Adipocyte (in vitro differentiated cells): ENCODE results near the gene NID1.

Experiments used
- DNase-seq: peaks from one replicate; pipeline ENCODE4 v3.0.0-alpha.2; 2015; ENCODE audit warnings: low read depth
- H3K27me3 ChIP-seq: replicated peaks from 2 replicates; pipeline ENCODE4 v1.7.0; 2013; ENCODE audit warnings: mild to moderate bottlenecking, low read length, moderate library complexity; ENCODE audit not compliant: control insufficient read depth, insufficient read depth
- H3K36me3 ChIP-seq: 2 replicates; pipeline ENCODE4 v1.7.0; 2013; ENCODE audit warnings: low read length, mild to moderate bottlenecking, moderate library complexity; ENCODE audit not compliant: control insufficient read depth, insufficient read depth, severe bottlenecking
- H3K4me1 ChIP-seq: 2 replicates; pipeline ENCODE4 v1.7.0; 2013; ENCODE audit warnings: mild to moderate bottlenecking, low read length, moderate library complexity; ENCODE audit not compliant: control insufficient read depth, insufficient read depth
- H3K4me3 ChIP-seq: 2 replicates; pipeline ENCODE4 v1.7.0; 2013; ENCODE audit warnings: mild to moderate bottlenecking, low read length, moderate library complexity
- H3K9ac ChIP-seq: 2 replicates; pipeline ENCODE4 v1.7.0; 2013; ENCODE audit warnings: mild to moderate bottlenecking, low read length, moderate library complexity
- H3K9me3 ChIP-seq: 2 replicates; pipeline ENCODE4 v1.7.0; 2013; ENCODE audit warnings: mild to moderate bottlenecking, low read length, moderate library complexity; ENCODE audit not compliant: control insufficient read depth

NID1 gene

GRCh38 chr1:236063551-236063918 is 1.4 kb downstream of the NID1 start:
- DNase-seq, result no peak
- Histone ChIP-seq H3K9me3 (no peaks in the 10 kb centered on the region), H3K36me3 (peaks cover 21% of the 10 kb centered on the region), H3K4me3 (peak overlapping the region; percentile 95), H3K27me3 (no peaks in the 10 kb centered on the region), H3K4me1 (peaks cover 57% of the 10 kb centered on the region), H3K9ac (peak overlapping the region; percentile 97)

GRCh38 chr1:236060286-236060685 is 4.6 kb downstream of the NID1 start:
- H3K36me3 ChIP-seq, result peaks cover 33% of the 10 kb centered on the region
- DNase-seq, result no peak
- peaks cover 59% of the 10 kb centered on the region for H3K4me1 ChIP-seq
- H3K9ac ChIP-seq, result no peak overlapping the region
- no peak overlapping the region for H3K4me3 ChIP-seq
- no peaks in the 10 kb centered on the region for H3K9me3 ChIP-seq
- no peaks in the 10 kb centered on the region for H3K27me3 ChIP-seq

GRCh38 chr1:236059011-236059410 is 5.9 kb downstream of the NID1 start:
- Histone ChIP-seq H3K9me3 (no peaks in the 10 kb centered on the region), H3K4me1 (peaks cover 59% of the 10 kb centered on the region), H3K9ac (peak overlapping the region; percentile 82), H3K36me3 (peaks cover 33% of the 10 kb centered on the region), H3K27me3 (no peaks in the 10 kb centered on the region), H3K4me3 (peak overlapping the region; percentile 75)
- DNase-seq, result no peak

DNA sequence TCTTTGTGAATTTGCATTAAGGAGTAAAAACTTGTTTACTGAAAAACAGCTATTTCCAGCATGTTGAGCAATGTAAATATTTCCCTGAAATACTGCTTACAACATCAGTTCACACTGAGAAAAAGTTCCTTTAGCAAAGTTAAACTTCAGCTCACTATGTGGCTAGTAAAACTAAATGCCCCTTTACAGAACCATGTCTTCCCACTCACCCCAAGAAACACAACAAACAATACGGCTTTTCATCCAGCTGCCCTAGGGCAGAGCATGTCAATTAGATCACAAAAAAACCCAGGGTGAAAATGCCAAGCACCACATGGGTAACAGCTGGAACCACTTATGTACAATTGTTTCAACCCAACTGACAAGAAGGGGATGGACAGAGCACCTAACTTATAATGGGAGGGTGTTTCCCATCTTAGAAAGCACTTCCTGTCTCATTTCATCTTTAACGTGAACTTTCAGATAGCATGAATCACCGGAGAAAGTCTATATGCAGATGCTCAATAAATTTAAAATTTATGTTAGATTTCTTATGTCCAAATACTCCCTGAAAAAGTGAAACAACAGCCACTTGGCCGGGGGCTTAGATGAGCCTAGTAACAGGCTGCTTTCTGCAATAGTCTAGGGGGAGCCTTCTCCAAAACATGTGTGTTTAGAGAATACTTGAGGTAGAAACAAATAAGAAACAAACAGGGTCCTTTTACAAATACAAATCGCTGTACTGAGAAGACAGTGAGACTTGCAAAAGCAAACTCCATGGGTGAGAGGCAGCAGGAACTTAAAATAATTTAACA is 6.6 kb downstream of the NID1 start:
- Histone ChIP-seq H3K27me3 (no peaks in the 10 kb centered on the region), H3K4me3 (peak overlapping the region; percentile 75), H3K36me3 (peaks cover 40% of the 10 kb centered on the region), H3K9ac (peak overlapping the region; percentile 82), H3K9me3 (no peaks in the 10 kb centered on the region), H3K4me1 (peaks cover 59% of the 10 kb centered on the region)
- DNase-seq, result peak; percentile 78

DNA sequence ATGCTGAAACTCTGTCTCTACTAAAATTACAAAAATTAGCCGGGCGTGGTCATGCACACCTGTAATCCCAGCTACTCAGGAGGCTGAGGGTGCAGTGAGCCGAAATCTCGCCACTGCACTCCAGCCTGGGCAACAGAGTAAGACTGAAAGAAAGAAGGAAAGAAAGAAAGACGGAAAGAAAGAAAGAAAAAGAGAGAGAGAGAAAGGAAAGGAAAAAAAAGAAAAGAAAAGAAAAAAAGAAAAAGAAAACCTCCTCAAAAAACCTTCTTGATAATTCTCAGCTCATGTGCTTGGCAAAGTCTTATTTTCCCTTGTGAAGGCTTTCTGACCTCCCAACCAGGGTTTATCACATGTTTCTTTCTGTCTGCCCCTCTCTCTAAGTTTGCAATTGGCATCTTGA is 7.3 kb downstream of the NID1 start:
- no peaks in the 10 kb centered on the region for H3K27me3 ChIP-seq
- peak overlapping the region; percentile 82 for H3K9ac ChIP-seq
- peaks cover 43% of the 10 kb centered on the region for H3K36me3 ChIP-seq
- no peak for DNase-seq
- no peaks in the 10 kb centered on the region for H3K9me3 ChIP-seq
- peaks cover 57% of the 10 kb centered on the region for H3K4me1 ChIP-seq
- H3K4me3 ChIP-seq, result peak overlapping the region; percentile 75

DNA sequence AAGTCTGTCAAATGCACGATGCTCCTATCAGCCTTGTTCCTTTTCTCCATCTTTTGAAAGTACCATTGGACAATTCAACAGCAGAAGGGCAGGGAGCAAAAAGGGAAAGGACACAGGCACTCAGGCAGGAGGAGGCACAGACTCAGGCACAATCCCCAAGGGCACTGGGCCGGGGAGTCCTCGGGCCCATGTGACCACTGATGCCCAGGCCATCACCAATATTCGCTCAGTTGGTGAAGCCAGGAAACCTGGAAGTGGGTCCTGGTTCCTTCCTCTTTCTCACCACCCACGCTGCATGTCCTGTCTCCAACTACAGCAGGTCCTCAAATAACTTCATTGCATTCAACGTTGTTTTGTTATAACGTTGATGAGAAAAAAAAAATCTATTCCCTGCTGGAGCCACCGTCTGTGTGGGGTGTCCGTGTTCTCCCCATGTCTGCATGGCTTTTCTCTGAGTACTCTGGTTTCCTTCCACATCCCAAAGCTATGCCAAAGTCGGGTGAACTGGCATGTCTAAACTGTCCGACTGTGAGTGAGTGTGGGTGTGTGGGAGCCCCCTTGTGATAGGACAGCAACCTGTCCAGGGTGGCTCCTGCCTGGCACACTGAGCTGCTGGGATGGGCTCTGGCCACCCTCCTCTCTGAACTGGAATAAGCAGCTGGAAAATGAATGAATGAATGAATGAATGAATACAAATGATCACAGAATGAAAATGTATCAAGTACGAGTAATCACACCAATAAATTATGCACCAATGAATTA is 12.5 kb downstream of the NID1 start:
- H3K27me3 ChIP-seq, result no peaks in the 10 kb centered on the region
- no peak overlapping the region for H3K4me3 ChIP-seq
- H3K9me3 ChIP-seq, result no peaks in the 10 kb centered on the region
- DNase-seq, result no peak
- peaks cover 44% of the 10 kb centered on the region for H3K36me3 ChIP-seq
- peak overlapping the region; percentile 70 for H3K9ac ChIP-seq
- H3K4me1 ChIP-seq, result peaks cover 39% of the 10 kb centered on the region

DNA sequence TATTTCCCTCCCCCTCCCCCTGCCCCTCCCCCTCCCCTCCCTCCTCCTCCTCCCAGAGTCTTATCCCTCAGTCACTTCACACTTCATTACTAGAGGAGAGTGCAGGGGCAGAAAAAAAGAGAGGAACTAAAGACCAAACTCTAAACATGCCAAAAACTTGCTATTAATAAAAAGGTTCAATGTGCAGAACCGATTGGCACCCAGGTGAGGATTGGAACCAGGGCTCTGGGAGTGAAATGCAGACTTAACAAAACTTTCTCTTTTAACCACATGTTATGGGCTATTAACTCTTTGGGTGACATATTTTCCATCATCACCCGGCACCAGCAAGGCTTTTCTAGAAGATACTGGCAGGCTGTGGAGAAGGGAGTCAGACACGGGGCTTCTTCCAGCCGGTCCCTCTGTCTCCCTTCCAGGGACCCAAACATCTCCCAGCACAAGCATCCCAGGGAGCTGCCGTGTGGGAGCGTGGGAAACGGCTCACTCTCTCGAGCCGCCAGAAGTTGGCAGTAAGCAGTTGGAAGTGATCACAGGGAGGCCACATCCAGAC is 13.6 kb downstream of the NID1 start:
- DNase-seq, result no peak
- peaks cover 28% of the 10 kb centered on the region for H3K4me1 ChIP-seq
- H3K4me3 ChIP-seq, result peak overlapping the region; percentile 40

DNA sequence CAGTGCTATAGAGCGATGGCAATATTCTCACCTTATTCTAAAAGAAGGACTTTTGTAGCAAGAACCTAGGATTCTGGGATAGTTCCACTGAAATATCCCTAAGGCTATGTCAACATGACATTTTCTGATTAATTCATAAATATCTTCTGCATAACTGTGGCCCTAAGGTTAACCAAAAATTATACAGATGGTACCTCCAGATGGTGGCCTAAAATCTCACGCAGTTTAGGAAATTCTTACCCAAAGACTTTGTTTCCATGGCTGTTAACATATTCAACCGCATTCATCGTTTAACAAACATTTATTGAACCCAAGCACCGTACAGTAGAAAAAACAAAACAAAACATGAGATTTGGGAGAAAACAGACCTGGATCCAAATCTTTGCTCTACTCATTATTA is 19.1 kb downstream of the NID1 start:
- H3K9me3 ChIP-seq, result no peaks in the 10 kb centered on the region
- DNase-seq, result no peak
- no peaks in the 10 kb centered on the region for H3K27me3 ChIP-seq
- peaks cover 9% of the 10 kb centered on the region for H3K4me1 ChIP-seq
- H3K36me3 ChIP-seq, result peaks cover 79% of the 10 kb centered on the region
- no peak overlapping the region for H3K4me3 ChIP-seq
- H3K9ac ChIP-seq, result no peak overlapping the region

More for the DNA sequence above, 13.6 kb downstream of the NID1 start:
- no peaks in the 10 kb centered on the region for H3K9me3 ChIP-seq
- H3K36me3 ChIP-seq, result peaks cover 52% of the 10 kb centered on the region
- no peaks in the 10 kb centered on the region for H3K27me3 ChIP-seq
- peak overlapping the region; percentile 70 for H3K9ac ChIP-seq

DNA sequence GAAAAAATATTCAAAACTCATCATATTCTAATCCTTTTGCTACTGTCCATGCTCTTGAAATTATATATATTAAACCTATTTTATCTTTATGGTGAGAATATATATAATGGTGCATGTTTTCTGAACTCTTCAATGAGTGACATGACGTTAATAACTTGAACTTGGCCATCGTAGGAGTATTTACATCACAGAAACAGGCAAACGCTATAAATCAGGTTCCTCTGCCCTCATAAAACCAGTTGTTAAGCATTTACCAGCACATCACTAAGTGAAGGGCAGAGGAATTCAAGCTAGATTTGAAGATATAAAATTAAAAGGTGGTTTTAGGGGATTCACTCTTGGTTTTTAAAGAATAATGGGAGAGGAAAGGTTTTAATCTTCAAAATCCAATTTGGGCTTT is 20.5 kb downstream of the NID1 start:
- DNase-seq, result no peak
- H3K4me3 ChIP-seq, result no peak overlapping the region

GRCh38 chr1:236041631-236042618 is 23.0 kb downstream of the NID1 start:
- H3K9me3 ChIP-seq, result no peaks in the 10 kb centered on the region

More for the DNA sequence above, 20.5 kb downstream of the NID1 start:
- peaks cover 86% of the 10 kb centered on the region for H3K36me3 ChIP-seq
- H3K9ac ChIP-seq, result no peak overlapping the region
- no peaks in the 10 kb centered on the region for H3K9me3 ChIP-seq
- no peaks in the 10 kb centered on the region for H3K27me3 ChIP-seq
- H3K4me1 ChIP-seq, result peaks cover 13% of the 10 kb centered on the region

More at GRCh38 chr1:236041631-236042618, 23.0 kb downstream of the NID1 start:
- Histone ChIP-seq H3K36me3 (peaks cover 79% of the 10 kb centered on the region), H3K4me1 (peaks cover 25% of the 10 kb centered on the region), H3K9ac (no peak overlapping the region), H3K4me3 (no peak overlapping the region), H3K27me3 (no peaks in the 10 kb centered on the region)
- no peak for DNase-seq
